Left ventricle myocardium inferior (tissue), 1 donor: Measurements from ENCODE around the gene SNX30. TPM values are rescaled to one million over a fixed set of nuclear protein-coding genes. Genes with fewer than 3 reads are reported as not detected.
A peak's percentile ranks its signal among the peaks of the same experiment; 100 is the strongest.

ENCODE experiments used
- DNase-seq: peaks from one replicate; pipeline ENCODE4 v3.0.0-alpha.2; 2020
- H3K27ac ChIP-seq: fragments of 200-600 bp; replicated peaks from 2 replicates; pipeline ENCODE4 v1.8.0; 2021
- H3K27me3 ChIP-seq: fragments of 200-600 bp; 2 replicates; pipeline ENCODE4 v1.8.0; 2021; ENCODE audit warnings: low read depth
- H3K36me3 ChIP-seq: fragments of 200-600 bp; 2 replicates; pipeline ENCODE4 v1.8.0; 2021
- H3K4me1 ChIP-seq: fragments of 200-600 bp; 2 replicates; pipeline ENCODE4 v1.8.0; 2021
- H3K4me3 ChIP-seq: fragments of 200-600 bp; 2 replicates; pipeline ENCODE4 v1.8.0; 2021; ENCODE audit warnings: mild to moderate bottlenecking, moderate library complexity
- H3K9me3 ChIP-seq: fragments of 200-600 bp; replicated peaks from 2 replicates; pipeline ENCODE4 v1.8.0; 2021
- intact Hi-C: fragments of 100-400 bp; cut with micrococcal nuclease; formaldehyde crosslinking; loops from one replicate; pipeline ENCODE4 v1.11.0; 2022
- total RNA-seq: library from RNA; stranded (reverse); fragmentation: NEBNext Ultra II Directional; extraction: Animal tissue kit (Norgen Biotek cat#: 25700); gene quantifications from one replicate; pipeline ENCODE4 v1.2.1, GENCODE V29; 2021
- TF ChIP-seq, protein P1 (sequence below): fragments of 200-600 bp; IDR thresholded peaks from 2 replicates; pipeline ENCODE4 v1.8.0; 2021; ENCODE audit warnings: antibody characterized with exemption, mild to moderate bottlenecking, borderline replicate concordance
- donor health status: DM: no; HTN: yes; CAD: no; lungs with severe emphysema.

Gene SNX30
- total RNA-seq, 1 donor from 2014 or later: 3.2 TPM

DNA sequence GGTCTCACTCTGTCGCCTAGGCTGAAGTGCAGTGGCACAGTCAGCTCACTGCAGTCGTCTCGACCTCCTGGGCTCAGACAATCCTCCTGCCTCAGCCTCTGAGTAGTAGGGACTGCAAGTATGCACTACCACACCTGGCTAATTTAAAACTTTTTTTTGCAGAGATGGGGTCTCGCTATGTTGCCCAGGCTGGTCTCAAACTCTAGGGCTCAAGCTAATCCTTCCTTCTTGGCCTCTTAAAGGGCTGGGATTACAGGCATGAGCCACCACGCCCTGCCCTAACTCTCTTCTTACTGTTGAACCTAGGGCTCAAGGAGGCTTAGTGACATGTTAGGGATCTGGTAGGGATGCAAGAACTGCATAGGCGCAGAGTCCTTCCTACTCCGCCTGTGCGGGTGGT, 65.3 kb downstream of the SNX30 start:
- no peak overlapping the region for H3K27ac ChIP-seq
- no peak overlapping the region for H3K4me3 ChIP-seq
- no peaks in the 10 kb centered on the region for H3K36me3 ChIP-seq
- H3K4me1 ChIP-seq: peaks cover 21% of the 10 kb centered on the region
- TF ChIP-seq, protein P1, sequence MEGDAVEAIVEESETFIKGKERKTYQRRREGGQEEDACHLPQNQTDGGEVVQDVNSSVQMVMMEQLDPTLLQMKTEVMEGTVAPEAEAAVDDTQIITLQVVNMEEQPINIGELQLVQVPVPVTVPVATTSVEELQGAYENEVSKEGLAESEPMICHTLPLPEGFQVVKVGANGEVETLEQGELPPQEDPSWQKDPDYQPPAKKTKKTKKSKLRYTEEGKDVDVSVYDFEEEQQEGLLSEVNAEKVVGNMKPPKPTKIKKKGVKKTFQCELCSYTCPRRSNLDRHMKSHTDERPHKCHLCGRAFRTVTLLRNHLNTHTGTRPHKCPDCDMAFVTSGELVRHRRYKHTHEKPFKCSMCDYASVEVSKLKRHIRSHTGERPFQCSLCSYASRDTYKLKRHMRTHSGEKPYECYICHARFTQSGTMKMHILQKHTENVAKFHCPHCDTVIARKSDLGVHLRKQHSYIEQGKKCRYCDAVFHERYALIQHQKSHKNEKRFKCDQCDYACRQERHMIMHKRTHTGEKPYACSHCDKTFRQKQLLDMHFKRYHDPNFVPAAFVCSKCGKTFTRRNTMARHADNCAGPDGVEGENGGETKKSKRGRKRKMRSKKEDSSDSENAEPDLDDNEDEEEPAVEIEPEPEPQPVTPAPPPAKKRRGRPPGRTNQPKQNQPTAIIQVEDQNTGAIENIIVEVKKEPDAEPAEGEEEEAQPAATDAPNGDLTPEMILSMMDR: no peak
- DNase-seq: no peak
- H3K9me3 ChIP-seq: no peaks in the 10 kb centered on the region
- intact Hi-C loops: no loop called here
- no peaks in the 10 kb centered on the region for H3K27me3 ChIP-seq

DNA sequence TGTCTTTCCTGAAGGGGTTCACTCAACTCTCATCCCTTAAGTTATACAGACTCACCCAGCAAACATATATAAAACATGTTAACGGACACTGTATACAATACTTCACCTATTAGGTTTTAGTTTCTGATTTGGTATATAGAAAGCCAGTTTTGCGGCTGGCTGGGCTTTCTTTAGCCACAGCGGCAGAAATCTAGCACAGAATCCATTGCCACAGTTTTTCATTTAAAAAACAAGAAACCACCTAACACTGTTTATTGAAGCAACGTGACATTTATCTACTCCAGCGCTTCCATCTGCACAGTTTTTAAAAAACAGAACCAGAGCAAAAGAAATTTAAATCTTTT, 67.3 kb downstream of the SNX30 start:
- Histone ChIP-seq H3K4me1 (peaks cover 21% of the 10 kb centered on the region), H3K36me3 (no peaks in the 10 kb centered on the region), H3K27me3 (no peaks in the 10 kb centered on the region), H3K9me3 (no peaks in the 10 kb centered on the region), H3K4me3 (no peak overlapping the region), H3K27ac (peak overlapping the region; percentile 14)
- TF ChIP-seq, protein P1: no peak
- no peak for DNase-seq
- intact Hi-C loops: no loop called here

DNA sequence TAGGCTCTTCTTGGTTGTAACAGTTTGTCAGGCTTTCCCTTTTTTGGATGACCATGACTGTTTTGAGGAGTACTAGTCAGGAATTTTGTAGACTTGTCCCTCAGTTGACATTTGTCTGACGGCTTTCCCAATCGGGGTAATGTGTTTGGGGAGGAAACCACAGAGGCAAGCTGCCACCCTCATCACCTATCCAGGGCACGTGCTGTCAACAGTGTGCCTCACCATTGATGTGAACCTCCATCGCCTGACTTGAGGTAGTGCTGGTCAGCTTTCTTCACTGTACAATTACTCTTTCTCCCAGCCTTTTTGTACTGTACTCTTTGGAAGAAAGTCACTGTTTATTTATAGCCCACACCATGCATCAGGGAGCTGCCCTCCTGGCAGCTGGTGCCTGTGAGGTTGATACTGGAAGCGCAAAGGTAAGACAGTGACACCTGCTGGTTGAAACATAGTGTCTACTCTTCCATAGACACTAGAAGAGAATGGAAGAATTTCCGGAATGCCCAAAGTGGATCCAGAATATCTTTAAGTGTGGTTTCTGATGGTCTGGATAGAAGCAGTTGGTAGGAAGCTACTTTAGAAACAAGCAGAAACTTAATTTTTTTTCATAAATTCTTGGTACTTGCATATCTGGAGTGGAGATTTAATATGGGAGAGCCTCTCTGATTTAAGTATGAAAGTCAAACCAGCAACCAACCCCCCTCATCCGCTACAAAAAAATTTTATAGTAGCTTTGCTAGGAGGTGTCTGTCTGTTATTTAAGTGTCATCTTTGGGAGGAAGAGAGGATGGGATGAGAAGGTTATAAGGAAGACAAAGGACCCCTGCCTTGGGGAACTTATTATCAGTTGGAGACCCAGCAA, 69.3 kb downstream of the SNX30 start:
- TF ChIP-seq, protein P1: peak; percentile 78
- H3K9me3 ChIP-seq: no peaks in the 10 kb centered on the region
- no peaks in the 10 kb centered on the region for H3K27me3 ChIP-seq
- no peaks in the 10 kb centered on the region for H3K36me3 ChIP-seq
- intact Hi-C loops: no loop called here
- peak; percentile 39 for DNase-seq
- H3K4me3 ChIP-seq: no peak overlapping the region
- peaks cover 21% of the 10 kb centered on the region for H3K4me1 ChIP-seq
- peak overlapping the region; percentile 44 for H3K27ac ChIP-seq

DNA sequence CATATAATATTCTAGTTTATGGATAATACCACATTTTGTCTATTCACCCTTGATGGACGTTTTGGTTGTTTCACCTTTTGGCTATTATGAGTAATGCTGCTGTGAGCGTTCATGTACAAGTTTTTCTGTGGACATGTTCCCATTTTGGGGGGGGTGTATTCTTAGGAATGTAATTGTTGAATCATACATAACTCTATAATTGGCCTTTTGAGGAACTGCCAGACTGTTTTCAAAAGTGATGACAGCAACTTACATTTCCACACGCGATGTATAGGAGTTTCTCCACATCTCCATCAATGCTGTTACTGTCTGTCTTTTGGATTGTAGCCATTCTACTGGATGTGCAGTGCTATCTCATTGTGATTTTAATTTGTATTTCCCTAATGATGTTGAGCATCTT, 70.3 kb downstream of the SNX30 start:
- peaks cover 21% of the 10 kb centered on the region for H3K4me1 ChIP-seq
- TF ChIP-seq, protein P1: no peak
- no peak overlapping the region for H3K4me3 ChIP-seq
- H3K36me3 ChIP-seq: no peaks in the 10 kb centered on the region
- H3K9me3 ChIP-seq: no peaks in the 10 kb centered on the region
- no peak for DNase-seq
- no peak overlapping the region for H3K27ac ChIP-seq
- intact Hi-C loops: no loop called here
- no peaks in the 10 kb centered on the region for H3K27me3 ChIP-seq

DNA sequence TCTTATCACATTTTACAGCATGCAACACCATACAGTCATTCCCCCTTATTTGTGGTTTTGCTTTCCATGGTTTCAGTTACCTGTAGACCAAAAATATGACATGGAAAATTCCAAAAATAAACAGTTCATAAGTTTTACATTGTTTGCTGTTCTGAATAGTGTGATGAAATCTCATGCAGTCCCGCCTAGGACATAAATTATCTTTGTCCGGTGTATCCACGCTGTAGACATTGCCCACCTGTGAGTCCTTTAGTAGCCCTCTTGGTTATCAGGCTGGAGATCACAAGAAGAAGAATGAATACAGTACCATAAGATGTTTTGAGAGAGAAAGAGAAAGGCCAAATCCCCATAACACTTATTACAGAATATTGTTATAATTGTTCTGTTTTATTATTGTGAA, 72.1 kb downstream of the SNX30 start:
- Histone ChIP-seq H3K4me3 (no peak overlapping the region), H3K4me1 (peaks cover 11% of the 10 kb centered on the region), H3K27me3 (no peaks in the 10 kb centered on the region), H3K27ac (no peak overlapping the region), H3K9me3 (no peaks in the 10 kb centered on the region), H3K36me3 (no peaks in the 10 kb centered on the region)
- DNase-seq: no peak
- intact Hi-C loops: no loop called here
- TF ChIP-seq, protein P1: no peak
